DND-41 (cell line): ENCODE data around the gene IRX2.

Experiments
- ATAC-seq: fragments of 200-7000 bp; cut with Tn5 transposase; 3 replicates; pipeline ENCODE4 v1.9.1; 2021; ENCODE audit warnings: low read depth; ENCODE audit not compliant: insufficient read depth
- DNase-seq: peaks from one replicate; pipeline ENCODE4 v3.0.0-alpha.2; 2020
- H2AFZ ChIP-seq: 2 replicates; pipeline ENCODE4 v1.6.0; 2012; ENCODE audit warnings: low read depth, low read length
- H3K27ac ChIP-seq: 2 replicates; pipeline ENCODE4 v1.5.1; 2012; ENCODE audit warnings: low read length, inconsistent platforms
- H3K27me3 ChIP-seq: fragments of 200-600 bp; sonication (generic); 2 replicates; pipeline ENCODE4 v1.6.0; 2012; ENCODE audit warnings: low read length, mild to moderate bottlenecking, inconsistent platforms; ENCODE audit not compliant: insufficient read depth, poor library complexity
- H3K36me3 ChIP-seq: 2 replicates; pipeline ENCODE4 v1.5.1; 2012; ENCODE audit warnings: low read length, inconsistent platforms; ENCODE audit not compliant: insufficient read depth
- H3K4me1 ChIP-seq: 2 replicates; pipeline ENCODE4 v1.5.1; 2012; ENCODE audit warnings: mild to moderate bottlenecking, low read length; ENCODE audit not compliant: insufficient read depth
- H3K4me2 ChIP-seq: 2 replicates; pipeline ENCODE4 v1.6.0; 2012; ENCODE audit warnings: mild to moderate bottlenecking, moderate library complexity, low read length, inconsistent platforms; ENCODE audit not compliant: insufficient read depth
- H3K4me3 ChIP-seq, 2 experiments: fragments of 200-600 bp in 1 of 2; shearing (Covaris generic) in 1 of 2; 2 replicates each; pipeline ENCODE4 v1.5.1; 2012 to 2016; ENCODE audit warnings: inconsistent platforms in 2 of 2, low read length in 2 of 2, mild to moderate bottlenecking in 2 of 2, low read depth in 1 of 2, moderate library complexity in 1 of 2
- H3K79me2 ChIP-seq: 2 replicates; pipeline ENCODE4 v1.6.0; 2012; ENCODE audit warnings: low read length, inconsistent platforms; ENCODE audit not compliant: insufficient read depth
- H3K9ac ChIP-seq: 2 replicates; pipeline ENCODE4 v1.6.0; 2012; ENCODE audit warnings: low read depth, mild to moderate bottlenecking, inconsistent platforms, low read length, moderate library complexity
- H3K9me3 ChIP-seq: 2 replicates; pipeline ENCODE4 v1.5.1; 2012; ENCODE audit warnings: low read length, moderate library complexity, mild to moderate bottlenecking, inconsistent platforms; ENCODE audit not compliant: insufficient read depth, severe bottlenecking
- H4K20me1 ChIP-seq: 2 replicates; pipeline ENCODE4 v1.6.0; 2012; ENCODE audit warnings: low read length; ENCODE audit not compliant: insufficient read depth
- EZH2 ChIP-seq: IDR thresholded peaks from 3 replicates; pipeline ENCODE4 v1.6.1; 2012; ENCODE audit warnings: borderline replicate concordance, low read depth, mild to moderate bottlenecking, moderate library complexity, low read length, inconsistent platforms; ENCODE audit not compliant: severe bottlenecking
- TF ChIP-seq, protein P1 (sequence below): IDR thresholded peaks from 2 replicates; pipeline ENCODE4 v1.5.1; 2012; ENCODE audit warnings: borderline replicate concordance, low read length, moderate library complexity, mild to moderate bottlenecking; ENCODE audit not compliant: poor library complexity, severe bottlenecking; ENCODE audit errors: extremely low read depth

The IRX2 gene

DNA sequence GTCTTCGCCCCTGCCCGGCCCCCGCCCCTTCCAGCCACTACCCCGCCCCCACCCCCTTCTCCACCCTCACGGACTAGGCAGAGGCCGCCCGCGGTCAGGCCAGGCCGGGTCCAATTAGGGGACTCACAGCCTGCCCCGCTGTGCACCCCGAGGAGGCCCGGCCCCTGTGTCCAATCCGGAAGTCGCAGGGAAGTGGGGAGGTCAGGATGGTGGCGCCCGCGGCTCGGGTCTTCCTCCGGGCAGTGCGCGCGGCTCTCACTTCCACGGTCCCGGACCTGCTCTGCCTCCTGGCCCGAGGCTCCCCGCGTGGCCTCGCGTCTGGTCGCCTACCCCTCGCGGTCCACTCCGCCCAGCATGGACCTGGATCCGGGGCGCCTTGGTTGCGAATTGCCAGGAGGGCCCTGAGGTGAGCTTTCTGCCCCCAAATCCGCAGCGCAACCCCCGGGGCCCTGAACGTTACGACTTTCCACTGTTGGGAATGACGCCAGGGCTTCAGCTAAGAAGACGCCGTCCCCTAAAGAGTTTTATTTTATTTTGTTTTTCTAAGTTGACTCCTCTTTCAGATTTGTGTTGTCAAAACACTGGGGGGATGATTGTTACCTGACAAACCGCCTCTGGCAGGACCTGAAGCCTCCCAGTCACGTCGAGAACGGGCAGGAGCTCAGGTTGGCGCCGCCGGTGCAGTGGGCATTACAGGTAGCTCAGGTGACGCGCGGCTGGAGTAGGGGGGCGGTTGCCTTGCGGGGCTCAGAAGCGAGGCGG, 763 bp upstream of the IRX2 start:
- H3K27me3 ChIP-seq, result no peaks in the 10 kb centered on the region
- no peak overlapping the region for H3K4me2 ChIP-seq
- peaks cover 37% of the 10 kb centered on the region for H3K4me1 ChIP-seq
- no peak overlapping the region for H3K9ac ChIP-seq
- H3K9me3 ChIP-seq, result peaks cover 9% of the 10 kb centered on the region
- DNase-seq, result no peak
- no peak overlapping the region for H2AFZ ChIP-seq
- H3K79me2 ChIP-seq, result no peaks in the 10 kb centered on the region
- no peaks in the 10 kb centered on the region for H3K36me3 ChIP-seq
- TF ChIP-seq, protein P1, sequence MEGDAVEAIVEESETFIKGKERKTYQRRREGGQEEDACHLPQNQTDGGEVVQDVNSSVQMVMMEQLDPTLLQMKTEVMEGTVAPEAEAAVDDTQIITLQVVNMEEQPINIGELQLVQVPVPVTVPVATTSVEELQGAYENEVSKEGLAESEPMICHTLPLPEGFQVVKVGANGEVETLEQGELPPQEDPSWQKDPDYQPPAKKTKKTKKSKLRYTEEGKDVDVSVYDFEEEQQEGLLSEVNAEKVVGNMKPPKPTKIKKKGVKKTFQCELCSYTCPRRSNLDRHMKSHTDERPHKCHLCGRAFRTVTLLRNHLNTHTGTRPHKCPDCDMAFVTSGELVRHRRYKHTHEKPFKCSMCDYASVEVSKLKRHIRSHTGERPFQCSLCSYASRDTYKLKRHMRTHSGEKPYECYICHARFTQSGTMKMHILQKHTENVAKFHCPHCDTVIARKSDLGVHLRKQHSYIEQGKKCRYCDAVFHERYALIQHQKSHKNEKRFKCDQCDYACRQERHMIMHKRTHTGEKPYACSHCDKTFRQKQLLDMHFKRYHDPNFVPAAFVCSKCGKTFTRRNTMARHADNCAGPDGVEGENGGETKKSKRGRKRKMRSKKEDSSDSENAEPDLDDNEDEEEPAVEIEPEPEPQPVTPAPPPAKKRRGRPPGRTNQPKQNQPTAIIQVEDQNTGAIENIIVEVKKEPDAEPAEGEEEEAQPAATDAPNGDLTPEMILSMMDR, result no peak
- TF ChIP-seq EZH2, result no peak
- no peak overlapping the region for H3K4me3 ChIP-seq
- H4K20me1 ChIP-seq, result no peaks in the 10 kb centered on the region
- no peak for ATAC-seq
- no peak overlapping the region for H3K27ac ChIP-seq

DNA sequence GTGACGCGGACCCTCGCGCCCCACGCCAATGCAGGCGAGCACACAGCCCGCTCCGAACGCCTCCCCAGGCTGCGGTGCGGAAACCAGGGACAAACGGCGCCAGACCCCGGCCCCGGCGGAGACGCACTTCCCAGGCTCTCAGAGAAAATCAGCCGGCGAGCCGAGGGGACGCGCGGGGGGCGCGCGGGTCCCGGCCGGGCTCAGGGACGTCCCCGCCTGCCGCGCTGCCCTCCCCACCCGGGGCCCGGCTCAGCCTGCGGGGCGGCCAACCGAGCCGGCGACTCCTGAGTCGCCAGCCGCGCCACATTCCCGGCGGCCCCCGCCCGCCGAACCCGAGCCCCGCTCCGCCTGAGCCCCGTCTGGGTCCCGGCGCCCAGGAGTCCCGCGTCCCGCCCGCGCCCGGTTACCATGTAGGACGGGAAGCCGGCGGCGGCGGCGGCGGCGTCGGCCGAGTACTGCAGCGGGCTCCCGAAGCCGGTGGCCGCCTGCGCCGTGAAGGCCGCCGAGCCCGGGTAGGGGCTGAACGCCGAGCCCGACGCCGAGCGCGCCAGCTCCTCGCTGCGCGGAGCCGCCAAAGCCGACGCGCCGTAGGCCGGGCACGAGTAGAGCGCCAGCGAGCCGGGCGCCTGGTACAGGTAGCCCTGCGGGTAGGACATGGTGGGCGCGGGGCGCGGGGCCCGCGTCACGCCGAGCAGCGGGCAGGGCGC, 566 bp downstream of the IRX2 start:
- Histone ChIP-seq H2AFZ (no peak overlapping the region), H3K4me1 (peaks cover 33% of the 10 kb centered on the region), H3K27me3 (no peaks in the 10 kb centered on the region), H3K79me2 (no peaks in the 10 kb centered on the region), H3K36me3 (no peaks in the 10 kb centered on the region), H3K9ac (no peak overlapping the region), H3K4me2 (no peak overlapping the region), H3K27ac (no peak overlapping the region), H4K20me1 (no peaks in the 10 kb centered on the region), H3K9me3 (peaks cover 9% of the 10 kb centered on the region), H3K4me3 (no peak overlapping the region)
- DNase-seq (no peak), ATAC-seq (no peak)
- no peak for TF ChIP-seq EZH2
- TF ChIP-seq, protein P1, result no peak

DNA sequence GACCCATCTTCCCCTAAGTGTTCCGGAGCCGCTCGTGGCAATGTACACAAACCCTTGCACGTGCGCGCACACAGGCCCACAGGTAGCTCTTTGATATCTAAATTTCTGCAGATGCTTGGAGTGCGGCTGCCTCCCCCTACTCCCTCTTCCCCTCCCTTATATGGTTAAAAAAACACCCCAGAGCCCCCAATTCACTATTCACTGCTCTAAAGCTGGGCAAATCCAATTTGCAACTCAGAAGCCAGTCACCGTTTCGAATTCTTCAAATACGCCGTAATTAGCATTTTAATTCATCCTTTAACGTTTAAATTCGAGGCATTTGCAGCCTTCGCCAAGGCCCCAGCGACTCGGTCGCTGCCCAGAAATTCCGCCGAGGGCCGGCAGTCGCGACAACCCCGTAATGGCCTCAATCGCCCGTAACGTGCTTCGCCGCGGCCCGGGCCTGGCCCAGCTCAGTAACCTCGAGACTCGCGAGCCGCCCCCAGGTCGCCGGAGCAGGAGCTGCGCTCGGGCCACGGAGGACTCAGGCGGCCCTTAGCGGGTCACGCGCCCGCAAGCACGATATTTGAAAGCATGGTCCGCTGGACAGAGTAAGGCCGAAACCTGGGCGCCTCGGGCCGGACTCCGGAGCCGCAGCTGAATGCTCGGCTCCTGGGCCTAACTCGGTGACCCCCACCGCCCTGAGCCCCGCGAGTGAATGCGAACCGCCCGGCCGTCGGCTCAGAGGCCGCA, 1.3 kb downstream of the IRX2 start:
- ATAC-seq (no peak), DNase-seq (no peak)
- H3K79me2 ChIP-seq, result no peaks in the 10 kb centered on the region
- H3K4me2 ChIP-seq, result no peak overlapping the region
- peaks cover 9% of the 10 kb centered on the region for H3K9me3 ChIP-seq
- TF ChIP-seq, protein P1, result no peak
- no peak for TF ChIP-seq EZH2
- H3K4me3 ChIP-seq, result no peak overlapping the region
- no peaks in the 10 kb centered on the region for H3K36me3 ChIP-seq
- no peaks in the 10 kb centered on the region for H4K20me1 ChIP-seq
- H3K27ac ChIP-seq, result no peak overlapping the region
- peaks cover 26% of the 10 kb centered on the region for H3K4me1 ChIP-seq
- H3K9ac ChIP-seq, result no peak overlapping the region
- H3K27me3 ChIP-seq, result no peaks in the 10 kb centered on the region
- H2AFZ ChIP-seq, result no peak overlapping the region
